Measurements from ENCODE around the gene CNIH2.
A peak's percentile ranks its signal among the peaks of the same experiment; 100 is the strongest.
"Not testable (repeated sequence)": the region's sequence is repeated elsewhere in the genome, so short reads cannot be mapped to it uniquely, and the experiment has no call there.

The CNIH2 gene

GRCh38 chr11:66314561-66315497 is 36.9 kb downstream of the CNIH2 start:
- no peak for DNase-seq (ENCODE audit: low read depth in 4 of 4, low spot score in 1 of 4)

GRCh38 chr11:66315498-66315885 is 37.5 kb downstream of the CNIH2 start:
- no peak for DNase-seq (ENCODE audit: low read depth in 4 of 4, low spot score in 1 of 4)

GRCh38 chr11:66315921-66316811 is 38.2 kb downstream of the CNIH2 start:
- no peak for DNase-seq (ENCODE audit: low read depth in 4 of 4, low spot score in 1 of 4)

- no peak for DNase-seq (ENCODE audit: low read depth in 4 of 4, low spot score in 1 of 4)
Observed at GRCh38 chr11:66316849-66317251, 38.9 kb downstream of the CNIH2 start, which contains the start of gene CD248. Gene CD248, minus strand, starts transcription at chr11:66317044. Its CDS starts 17 bp downstream, at chr11:66317027.

- no peak for DNase-seq (ENCODE audit: low read depth in 4 of 4, low spot score in 1 of 4)
Observed at GRCh38 chr11:66317322-66317722, 39.3 kb downstream of the CNIH2 start.

- DNase-seq (ENCODE audit: low read depth in 4 of 4, low spot score in 1 of 4): peak in 1 of 4 experiments; percentile 13
Observed at GRCh38 chr11:66317723-66318599, 40.0 kb downstream of the CNIH2 start.

- DNase-seq (ENCODE audit: low read depth in 4 of 4, low spot score in 1 of 4): no peak
Observed at GRCh38 chr11:66318600-66318970, 40.6 kb downstream of the CNIH2 start.

- not testable (repeated sequence) for DNase-seq (ENCODE audit: low read depth in 4 of 4, low spot score in 1 of 4)
Observed at GRCh38 chr11:66320289-66320688, 42.3 kb downstream of the CNIH2 start.

- not testable (repeated sequence) for DNase-seq (ENCODE audit: low read depth in 4 of 4, low spot score in 1 of 4)
Observed at GRCh38 chr11:66320748-66321147, 42.8 kb downstream of the CNIH2 start.

- no peak for DNase-seq (ENCODE audit: low read depth in 4 of 4, low spot score in 1 of 4)
Observed at GRCh38 chr11:66321606-66322005, 43.6 kb downstream of the CNIH2 start.

GRCh38 chr11:66322732-66323427 is 44.9 kb downstream of the CNIH2 start:
- DNase-seq (ENCODE audit: low read depth in 4 of 4, low spot score in 1 of 4): no peak

- no peak for DNase-seq (ENCODE audit: low read depth in 4 of 4, low spot score in 1 of 4)
Observed at GRCh38 chr11:66323684-66324083, 45.7 kb downstream of the CNIH2 start.

GRCh38 chr11:66324664-66325063 is 46.7 kb downstream of the CNIH2 start:
- DNase-seq (ENCODE audit: low read depth in 4 of 4, low spot score in 1 of 4): no peak

- DNase-seq (ENCODE audit: low read depth in 4 of 4, low spot score in 1 of 4): no peak
Observed at GRCh38 chr11:66325263-66325671, 47.3 kb downstream of the CNIH2 start.

GRCh38 chr11:66326261-66327111 is 48.5 kb downstream of the CNIH2 start:
- no peak for DNase-seq (ENCODE audit: low read depth in 4 of 4, low spot score in 1 of 4)

- DNase-seq (ENCODE audit: low read depth in 4 of 4, low spot score in 1 of 4): no peak
Observed at GRCh38 chr11:66327171-66328030, 49.4 kb downstream of the CNIH2 start.

- no peak for DNase-seq (ENCODE audit: low read depth in 4 of 4, low spot score in 1 of 4)
Observed at GRCh38 chr11:66328031-66328301, 50.0 kb downstream of the CNIH2 start.

GRCh38 chr11:66328302-66329144 is 50.5 kb downstream of the CNIH2 start:
- DNase-seq (ENCODE audit: low read depth in 4 of 4, low spot score in 1 of 4): peak; percentile 52 to 79 (median 74)
